ENCODE data around the gene S100A16.
"Not testable (repeated sequence)": the region's sequence is repeated elsewhere in the genome, so short reads cannot be mapped to it uniquely, and the experiment has no call there.

The S100A16 gene, protein sequence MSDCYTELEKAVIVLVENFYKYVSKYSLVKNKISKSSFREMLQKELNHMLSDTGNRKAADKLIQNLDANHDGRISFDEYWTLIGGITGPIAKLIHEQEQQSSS

DNA sequence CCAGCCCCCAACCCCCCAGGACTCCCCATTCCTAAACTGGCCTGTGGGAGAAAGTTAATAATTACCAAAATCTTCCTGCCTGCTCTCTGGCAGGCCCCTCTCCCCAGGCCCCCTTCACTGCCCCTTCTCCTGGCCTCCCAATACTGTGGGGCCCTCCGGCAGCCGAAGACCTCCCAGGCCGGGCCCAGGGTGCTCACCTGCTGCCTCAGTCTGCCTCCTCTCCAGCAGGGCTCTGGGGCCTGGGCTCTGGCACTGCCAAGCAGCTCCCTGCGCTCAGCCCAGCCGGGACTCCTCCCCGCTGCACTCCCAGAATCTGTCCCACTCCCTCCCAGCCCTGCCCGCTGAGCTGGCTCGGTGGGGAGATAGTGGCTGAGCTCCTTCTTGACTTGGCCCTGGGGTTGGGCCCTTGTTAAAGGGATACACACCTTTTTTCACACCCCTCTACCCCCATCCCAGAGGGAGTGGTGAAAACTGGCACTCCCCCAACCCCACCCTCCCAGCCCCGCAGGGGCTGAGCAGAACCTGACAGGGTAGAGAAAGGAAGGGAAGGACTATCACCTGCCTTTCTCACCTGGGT is at the start of gene S100A16:
TSS of gene S100A16 (minus strand) at position 383 of the 577 bp plus-strand sequence. CDS start 4,986 bp downstream, outside the sequence.
- no peak for DNase-seq (ENCODE audit: low spot score)

GRCh38 chr1:153662269-153662668 is 49.3 kb upstream of the S100A16 start:
- no peak for DNase-seq (ENCODE audit: low spot score)

DNA sequence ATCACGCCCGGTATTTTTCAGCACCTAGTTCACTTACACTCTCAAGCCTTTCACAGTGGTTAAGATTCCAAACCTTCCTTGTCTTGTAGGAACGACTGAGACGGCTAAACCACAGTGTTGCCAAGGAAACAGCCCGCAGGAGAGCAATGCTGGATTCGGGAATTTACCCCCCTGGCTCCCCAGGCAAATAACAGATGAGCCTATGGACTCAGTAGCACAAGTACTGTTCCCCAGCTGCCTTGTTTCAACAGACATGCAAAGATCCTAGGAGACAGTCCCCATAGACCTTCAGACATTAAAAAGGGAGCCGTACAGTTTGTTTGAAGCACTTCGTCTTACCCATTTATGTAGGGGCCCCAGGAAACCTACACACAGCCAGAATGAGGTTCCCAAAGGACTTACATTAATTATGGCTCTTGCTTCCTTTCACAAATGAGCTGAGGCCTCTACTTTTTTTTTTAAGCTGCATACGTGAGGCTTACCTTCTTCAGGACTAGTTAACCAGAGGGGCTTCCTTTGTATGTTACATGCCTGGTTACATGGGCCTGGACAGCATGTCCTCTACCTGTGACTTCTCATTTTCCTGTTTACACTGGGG is 48.3 kb upstream of the S100A16 start:
- DNase-seq (ENCODE audit: low spot score): no peak

DNA sequence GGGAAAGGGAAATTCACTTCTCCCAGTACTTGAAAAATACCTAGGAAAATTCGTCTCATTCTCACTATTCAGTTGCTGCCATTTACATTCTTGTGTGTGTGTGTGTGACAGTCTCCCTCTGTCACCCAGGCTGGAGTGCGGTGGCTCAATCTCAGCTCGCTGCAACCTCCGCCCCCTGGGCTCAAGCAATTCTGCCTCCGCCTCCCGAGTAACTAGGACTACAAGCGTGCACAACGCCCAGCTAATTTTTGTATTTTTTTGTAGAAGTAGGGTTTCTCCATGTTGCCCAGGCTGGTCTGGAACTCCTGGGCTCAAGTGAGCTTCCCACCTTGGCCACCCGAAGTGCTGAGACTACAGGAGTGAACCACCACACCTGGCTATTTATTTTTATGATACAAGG is 46.7 kb upstream of the S100A16 start:
- DNase-seq (ENCODE audit: low spot score): no peak

DNA sequence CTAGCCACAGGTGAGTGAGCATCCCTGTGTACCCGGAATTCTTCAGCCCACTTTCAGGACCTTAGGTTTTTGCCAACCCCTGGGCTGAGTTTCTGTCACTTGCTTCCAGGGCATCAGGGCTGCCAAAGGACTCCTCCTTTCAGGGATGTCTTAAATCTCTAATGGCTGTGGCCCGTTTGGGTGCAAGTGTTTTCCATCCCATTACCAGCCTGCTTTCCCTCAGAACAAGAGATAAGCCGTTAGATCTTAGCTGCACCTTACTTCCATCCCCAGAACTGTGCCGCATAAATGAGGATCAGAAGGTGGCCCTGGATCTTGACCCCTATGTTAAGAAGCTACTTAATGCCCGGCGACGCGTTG is 46.2 kb upstream of the S100A16 start:
- DNase-seq (ENCODE audit: low spot score): no peak

- peak; percentile 76 for DNase-seq (ENCODE audit: low spot score)
Measured at GRCh38 chr1:153658400-153659174, 45.6 kb upstream of the S100A16 start, which contains the start of gene SNAPIN. SNAPIN (plus strand) TSS chr1:153658703; CDS start chr1:153658744, 41 bp downstream.

- DNase-seq (ENCODE audit: low spot score): no peak
Measured at GRCh38 chr1:153655333-153655732, 42.4 kb upstream of the S100A16 start.

DNA sequence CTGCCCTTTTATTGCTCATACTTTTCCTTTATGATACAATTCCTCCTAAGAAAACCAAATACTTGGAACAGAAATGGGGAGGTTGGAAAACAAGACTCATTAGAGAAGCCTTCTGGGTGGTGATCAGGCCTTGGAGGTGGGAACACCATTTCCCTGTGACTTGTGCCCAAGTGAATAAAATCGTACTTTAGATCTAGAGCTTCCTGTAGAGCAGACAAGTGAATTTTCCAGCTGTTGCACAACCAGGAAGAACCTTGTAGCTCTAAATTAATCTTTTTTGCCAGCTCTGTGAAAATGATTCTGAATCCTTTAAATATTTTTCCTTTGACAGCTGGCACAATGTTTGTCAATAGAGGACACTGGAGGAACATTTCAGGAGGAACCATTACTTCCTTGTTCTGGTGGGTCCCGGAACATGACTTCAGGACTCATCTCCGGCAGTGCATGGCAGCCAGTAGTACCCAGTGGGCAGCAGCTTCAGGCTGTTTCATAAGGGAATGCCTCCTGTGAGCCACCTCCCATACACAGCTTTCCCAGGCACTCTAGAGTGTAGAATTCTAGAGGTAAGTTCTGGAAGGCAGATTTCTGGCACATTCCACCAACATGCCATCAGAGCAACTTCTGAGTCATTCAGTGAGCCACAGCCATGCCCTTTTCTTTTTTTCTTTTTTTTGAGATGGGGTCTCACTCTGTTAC is 40.0 kb upstream of the S100A16 start:
- DNase-seq (ENCODE audit: low spot score): no peak

DNA sequence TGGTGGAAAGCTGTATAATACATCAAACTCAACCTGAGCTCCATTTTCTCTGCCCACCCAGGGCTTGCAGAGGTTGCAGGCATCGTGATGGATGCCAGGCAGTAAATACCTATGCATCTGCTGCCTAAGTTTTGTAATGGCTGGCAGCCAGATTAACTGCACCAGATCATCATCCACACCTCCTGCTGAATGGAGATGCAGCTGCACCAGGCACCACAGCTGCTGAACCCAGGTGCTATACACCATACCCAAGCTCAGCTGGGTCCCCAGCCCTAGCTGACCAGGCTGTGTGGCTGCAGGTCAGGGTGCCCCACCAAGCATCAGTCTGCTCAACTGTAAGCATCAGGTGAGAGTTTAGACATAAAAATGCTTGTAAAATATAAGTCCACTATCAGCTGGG is 38.8 kb upstream of the S100A16 start:
- DNase-seq (ENCODE audit: low spot score): no peak

DNA sequence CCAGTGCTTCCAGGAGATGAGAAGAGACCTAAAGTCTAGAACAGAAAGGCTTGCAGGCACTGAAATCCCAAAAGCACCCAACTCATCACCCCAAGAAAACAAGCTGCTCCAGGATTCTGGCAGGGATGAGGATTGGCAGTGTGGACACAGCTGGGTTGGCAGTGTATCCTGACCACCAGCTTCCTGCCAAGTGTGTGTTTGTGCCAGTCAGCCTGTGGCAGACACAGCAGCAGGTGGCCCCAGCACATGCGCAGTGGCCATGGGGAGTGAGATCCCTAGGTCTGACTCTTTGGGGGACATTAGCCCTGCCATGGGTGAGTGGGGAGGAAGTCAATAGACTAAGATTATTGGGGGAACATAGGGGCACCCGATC is 36.9 kb upstream of the S100A16 start:
- DNase-seq (ENCODE audit: low spot score): no peak

GRCh38 chr1:153649137-153649862 is 36.4 kb upstream of the S100A16 start:
- no peak for DNase-seq (ENCODE audit: low spot score)

GRCh38 chr1:153648000-153648643 is 35.2 kb upstream of the S100A16 start:
- no peak for DNase-seq (ENCODE audit: low spot score)

DNA sequence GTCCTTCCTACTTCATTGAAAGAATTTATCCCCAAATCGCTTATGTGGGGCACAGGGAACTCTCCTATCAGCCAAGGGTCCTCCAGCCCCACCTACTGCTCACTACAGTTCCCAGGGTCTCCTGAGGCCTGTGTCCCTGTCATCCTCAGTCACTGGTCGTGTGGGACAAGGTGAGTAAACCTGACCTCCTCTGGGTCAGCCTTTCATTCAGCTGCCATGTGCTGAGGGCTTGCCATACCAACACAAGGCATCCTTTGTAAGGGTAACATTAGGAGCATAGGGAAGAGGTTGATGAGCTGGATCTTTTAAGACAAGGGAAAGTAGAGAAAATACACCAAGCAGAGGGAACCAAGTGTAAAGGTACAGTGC is 34.4 kb upstream of the S100A16 start:
- DNase-seq (ENCODE audit: low spot score): no peak

- DNase-seq (ENCODE audit: low spot score): no peak
Measured at GRCh38 chr1:153646672-153647345, 33.9 kb upstream of the S100A16 start.

DNA sequence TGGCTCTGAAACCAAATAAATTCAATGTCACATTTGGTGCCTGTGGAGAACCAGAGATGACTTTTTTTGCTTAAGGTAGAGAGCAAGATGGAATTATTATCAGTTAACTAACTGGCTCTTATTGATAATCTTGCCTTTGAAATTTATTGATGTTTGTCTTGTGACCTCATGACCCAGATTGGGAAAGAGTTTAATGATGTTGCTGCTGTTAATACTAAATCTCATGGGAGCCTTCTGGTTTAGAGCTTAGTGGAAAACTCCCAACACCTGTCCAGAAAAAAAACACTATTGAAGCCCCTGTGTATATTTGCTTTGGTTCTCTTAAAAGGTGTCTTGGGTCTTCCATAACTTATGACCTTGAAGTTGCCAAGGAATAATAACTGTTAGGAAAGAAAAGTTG is 30.9 kb upstream of the S100A16 start:
- DNase-seq (ENCODE audit: low spot score): no peak

GRCh38 chr1:153643100-153643499 is 30.2 kb upstream of the S100A16 start:
- no peak for DNase-seq (ENCODE audit: low spot score)

- DNase-seq (ENCODE audit: low spot score): no peak
Measured at GRCh38 chr1:153642161-153642560, 29.2 kb upstream of the S100A16 start.

DNA sequence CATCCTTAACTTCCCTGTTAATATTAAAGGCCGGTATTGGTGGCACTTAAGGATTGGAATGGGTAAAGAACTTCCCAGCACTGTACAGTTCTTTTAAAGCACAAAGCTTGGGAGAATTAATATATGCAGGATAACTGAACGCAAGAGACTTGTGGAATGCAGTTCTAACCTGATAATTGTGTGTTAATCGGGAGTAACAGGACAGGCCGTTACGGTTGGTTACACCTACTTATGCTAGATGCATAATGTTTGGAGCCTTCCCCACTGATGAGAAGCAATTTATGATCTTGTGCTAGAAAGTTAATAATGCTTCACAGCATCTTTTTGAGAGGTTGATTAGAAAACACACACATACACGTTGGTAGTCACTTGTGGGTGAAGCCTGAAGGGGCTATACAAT is 27.9 kb upstream of the S100A16 start:
- no peak for DNase-seq (ENCODE audit: low spot score)

DNA sequence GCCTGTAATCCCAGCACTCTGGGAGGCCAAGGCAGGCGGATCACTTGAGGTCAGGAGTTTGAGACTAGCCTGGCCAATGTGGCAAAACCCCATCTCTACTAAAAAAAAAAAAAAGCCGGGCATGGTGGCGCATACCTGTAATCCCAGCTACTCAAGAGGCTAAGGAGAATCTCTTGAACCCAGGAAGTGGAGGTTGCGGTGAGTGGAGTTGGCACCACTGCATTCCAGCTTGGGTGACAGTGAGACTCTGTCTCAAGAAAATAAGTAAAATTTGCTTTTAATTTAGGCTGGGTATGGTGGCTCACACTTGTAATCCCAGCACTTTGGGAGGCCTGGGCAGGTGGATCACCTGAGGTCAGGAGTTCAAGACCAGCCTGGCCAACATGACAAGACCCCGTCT is 27.3 kb upstream of the S100A16 start:
- not testable (repeated sequence) for DNase-seq (ENCODE audit: low spot score)

- no peak for DNase-seq (ENCODE audit: low spot score)
Measured at GRCh38 chr1:153639280-153639679, 26.3 kb upstream of the S100A16 start.

DNA sequence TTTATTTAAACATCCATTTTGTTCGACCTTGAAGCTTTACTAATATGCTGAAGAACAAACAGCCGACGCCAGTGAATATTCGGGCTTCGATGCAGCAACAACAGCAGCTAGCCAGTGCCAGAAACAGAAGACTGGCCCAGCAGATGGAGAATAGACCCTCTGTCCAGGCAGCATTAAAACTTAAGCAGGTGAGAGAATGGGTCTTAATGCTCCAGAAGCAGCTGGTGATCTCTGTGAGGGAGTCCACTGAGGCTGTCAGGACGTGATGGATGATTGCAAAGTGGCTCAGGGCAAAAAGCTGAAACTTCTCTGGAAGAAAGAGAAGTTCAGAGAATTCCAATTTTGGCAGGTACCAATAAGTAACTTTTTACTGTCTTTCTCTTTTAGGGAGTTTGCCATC is 25.3 kb upstream of the S100A16 start:
- DNase-seq (ENCODE audit: low spot score): no peak
